TTC549 (cell line): ENCODE results near the gene MKRN2.
"Not testable (repeated sequence)": the region's sequence is repeated elsewhere in the genome, so short reads cannot be mapped to it uniquely, and the experiment has no call there.

Experiments
- FAIRE-seq: peaks from 2 replicates; lab custom pipeline; 2012; peaks lifted over from hg19 to GRCh38; lab: Jason Lieb, UNC

The MKRN2 gene

DNA sequence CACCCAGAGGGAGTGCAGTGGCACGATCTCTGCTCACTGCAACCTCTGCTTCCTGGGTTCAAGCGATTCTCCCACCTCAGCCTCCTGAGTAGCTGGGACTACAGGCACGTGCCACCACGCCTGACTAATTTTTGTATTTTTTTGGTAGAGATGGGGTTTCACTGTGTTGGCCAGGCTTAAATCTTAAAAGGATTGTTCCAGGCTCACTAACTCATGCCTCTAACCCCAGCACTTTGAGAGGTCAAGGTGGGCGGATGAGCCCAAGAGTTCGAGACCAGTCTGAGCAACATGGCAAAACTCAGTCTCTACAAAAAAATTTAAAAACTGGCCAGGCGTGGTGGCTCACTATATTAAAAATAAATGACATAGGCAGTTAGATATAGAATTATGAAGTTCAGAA is 74.0 kb downstream of the MKRN2 start:
- FAIRE-seq: not testable (repeated sequence)

DNA sequence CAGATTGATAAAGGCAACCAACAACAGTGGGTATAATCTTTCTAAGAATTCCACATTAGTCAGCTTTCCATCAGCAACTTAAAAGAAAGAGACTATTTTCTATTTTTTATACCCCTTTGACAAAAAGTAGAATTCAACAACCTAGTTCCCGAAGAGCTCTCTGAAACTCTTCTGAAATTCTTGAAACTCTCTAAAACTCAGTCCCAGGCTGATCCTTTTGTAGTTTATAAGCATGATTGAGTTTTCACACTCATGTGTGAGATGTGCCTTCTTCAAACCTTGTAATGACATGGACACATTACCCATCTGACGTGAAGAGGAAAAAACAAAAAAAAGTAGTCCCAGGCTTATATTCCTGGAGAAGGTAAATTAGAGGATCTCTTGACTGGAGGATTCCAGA is 75.6 kb downstream of the MKRN2 start:
- FAIRE-seq: no peak

DNA sequence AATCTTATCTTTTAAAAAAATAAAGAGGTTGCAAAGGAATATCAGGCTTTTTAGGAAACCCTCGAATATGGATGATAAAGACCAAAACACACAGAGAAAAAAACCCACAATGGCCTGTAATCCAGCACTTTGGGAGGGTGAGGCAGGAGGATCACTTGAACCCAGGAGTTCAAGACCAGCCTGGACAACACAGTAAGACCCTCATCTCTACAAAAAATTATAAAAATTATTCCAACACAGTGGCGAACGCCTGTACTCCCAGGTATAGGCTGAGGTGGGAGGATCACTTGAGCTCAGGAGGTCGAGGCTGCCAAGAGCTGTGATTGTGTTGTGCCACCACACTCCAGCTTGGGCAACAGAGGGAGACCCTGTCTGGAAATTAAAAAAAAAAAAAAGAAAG is 76.2 kb downstream of the MKRN2 start:
- no peak for FAIRE-seq
